ENCODE measurements around the gene GPC1.
"Not testable (repeated sequence)": the region's sequence is repeated elsewhere in the genome, so short reads cannot be mapped to it uniquely, and the experiment has no call there.

The GPC1 gene

GRCh38 chr2:240435457-240435947 is at the start of gene GPC1:
Gene GPC1 (plus strand): TSS chr2:240435663. CDS start chr2:240435919, 256 bp downstream.
- DNase-seq (ENCODE audit: low read depth), result peak; percentile 26

- DNase-seq (ENCODE audit: low read depth), result no peak
These were observed 49.1 kb upstream of the GPC1 start for GRCh38 chr2:240386326-240386725.

- DNase-seq (ENCODE audit: low read depth), result not testable (repeated sequence)
These were observed 48.7 kb upstream of the GPC1 start for GRCh38 chr2:240386743-240387142.

- DNase-seq (ENCODE audit: low read depth), result no peak
These were observed 48.2 kb upstream of the GPC1 start for GRCh38 chr2:240387325-240387668.

- no peak for DNase-seq (ENCODE audit: low read depth)
These were observed 47.6 kb upstream of the GPC1 start for GRCh38 chr2:240387669-240388358.

GRCh38 chr2:240388471-240389301 is 46.8 kb upstream of the GPC1 start:
- DNase-seq (ENCODE audit: low read depth), result no peak

- DNase-seq (ENCODE audit: low read depth), result no peak
These were observed 46.1 kb upstream of the GPC1 start for GRCh38 chr2:240389302-240389805.

GRCh38 chr2:240390091-240391073 is 45.1 kb upstream of the GPC1 start:
- DNase-seq (ENCODE audit: low read depth), result no peak

GRCh38 chr2:240391111-240392051 is 44.1 kb upstream of the GPC1 start:
- no peak for DNase-seq (ENCODE audit: low read depth)

- no peak for DNase-seq (ENCODE audit: low read depth)
These were observed 43.1 kb upstream of the GPC1 start for GRCh38 chr2:240392084-240392947.

GRCh38 chr2:240392948-240393830 is 42.3 kb upstream of the GPC1 start:
- no peak for DNase-seq (ENCODE audit: low read depth)

GRCh38 chr2:240393831-240394410 is 41.5 kb upstream of the GPC1 start:
- no peak for DNase-seq (ENCODE audit: low read depth)

- DNase-seq (ENCODE audit: low read depth), result no peak
These were observed 40.9 kb upstream of the GPC1 start for GRCh38 chr2:240394549-240394948.

- no peak for DNase-seq (ENCODE audit: low read depth)
These were observed 40.0 kb upstream of the GPC1 start for GRCh38 chr2:240395448-240395847.

GRCh38 chr2:240395896-240396622 is 39.4 kb upstream of the GPC1 start:
- no peak for DNase-seq (ENCODE audit: low read depth)

GRCh38 chr2:240396623-240397541 is 38.6 kb upstream of the GPC1 start:
- no peak for DNase-seq (ENCODE audit: low read depth)

GRCh38 chr2:240397542-240397916 is 37.9 kb upstream of the GPC1 start:
- no peak for DNase-seq (ENCODE audit: low read depth)
